GM08714 (cell line): ENCODE data around the gene KCNA4.
"Not testable (repeated sequence)": the region's sequence is repeated elsewhere in the genome, so short reads cannot be mapped to it uniquely, and the experiment has no call there.

Experiments
- H3K4me3 ChIP-seq: fragments of 200-500 bp; sonication (Bioruptor generic); 2 replicates; pipeline ENCODE4 v1.5.1; 2014; ENCODE audit warnings: mild to moderate bottlenecking, low read length, inconsistent platforms
- ZNF274 ChIP-seq: IDR thresholded peaks from 2 replicates; pipeline ENCODE4 v1.6.1; 2012; ENCODE audit warnings: mild to moderate bottlenecking, low read depth, low read length

Gene KCNA4

DNA sequence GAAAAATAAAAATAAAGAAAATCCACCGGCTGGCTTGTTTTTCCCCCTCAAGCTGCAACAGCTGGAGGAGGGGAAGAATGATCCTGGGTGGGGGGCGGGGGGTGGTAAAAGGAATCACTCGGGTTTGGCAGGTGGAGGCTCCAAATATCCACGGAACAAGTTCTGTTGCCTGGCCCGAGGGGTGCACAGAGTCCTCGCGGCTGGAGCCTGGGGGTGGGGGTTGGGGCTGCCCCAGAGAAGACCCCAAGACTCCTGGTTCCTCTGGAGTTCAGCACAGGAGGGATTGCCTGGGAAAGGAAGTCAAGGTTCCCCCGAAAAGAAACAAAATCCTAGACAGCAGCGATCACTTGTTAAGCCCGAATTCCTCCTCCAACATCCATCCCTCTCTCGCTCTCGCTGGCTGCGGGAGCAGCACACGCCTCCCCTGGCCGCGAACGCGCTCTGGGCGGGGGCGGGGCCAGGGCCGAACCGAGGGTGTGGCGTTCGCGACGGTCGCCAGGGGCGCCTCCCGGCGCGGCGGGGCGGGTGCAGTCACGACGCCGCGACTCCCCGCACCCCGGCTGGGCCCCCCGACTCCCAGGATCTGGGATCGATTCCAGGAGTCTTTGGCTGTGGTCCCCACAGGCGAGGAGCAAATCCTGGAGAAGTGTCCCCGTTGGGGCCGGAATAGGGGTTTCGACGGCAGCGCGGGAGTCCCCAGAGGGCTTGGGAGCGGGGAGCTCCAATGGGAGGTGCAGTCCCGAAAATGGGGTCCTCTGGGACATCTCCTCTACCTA is at the start of gene KCNA4:
TSS of gene KCNA4 (minus strand) at position 443 of the 776 bp plus-strand sequence. CDS start 4,352 bp downstream, outside the sequence.
- H3K4me3 ChIP-seq, result no peak within 1 kb of the TSS
- no peak for TF ChIP-seq ZNF274

DNA sequence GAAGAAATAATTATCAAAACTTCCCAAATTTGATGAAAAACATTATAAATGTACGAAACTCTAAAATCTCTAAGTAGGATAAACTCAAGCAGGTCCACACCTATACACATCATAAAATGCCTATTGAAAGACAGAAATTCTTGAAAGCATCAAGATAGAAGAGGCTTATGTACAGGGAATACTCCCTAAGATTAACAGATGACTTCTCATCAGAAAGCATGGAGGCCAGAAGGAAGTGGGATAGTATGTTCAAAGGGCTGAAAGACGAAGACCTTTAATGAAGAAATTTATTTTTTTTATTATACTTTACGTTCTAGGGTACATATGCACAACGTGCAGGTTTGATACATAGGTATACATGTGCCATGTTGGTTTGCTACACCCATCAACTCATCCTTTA is 45.3 kb upstream of the KCNA4 start:
- H3K4me3 ChIP-seq, result no peak overlapping the region
- no peak for TF ChIP-seq ZNF274

DNA sequence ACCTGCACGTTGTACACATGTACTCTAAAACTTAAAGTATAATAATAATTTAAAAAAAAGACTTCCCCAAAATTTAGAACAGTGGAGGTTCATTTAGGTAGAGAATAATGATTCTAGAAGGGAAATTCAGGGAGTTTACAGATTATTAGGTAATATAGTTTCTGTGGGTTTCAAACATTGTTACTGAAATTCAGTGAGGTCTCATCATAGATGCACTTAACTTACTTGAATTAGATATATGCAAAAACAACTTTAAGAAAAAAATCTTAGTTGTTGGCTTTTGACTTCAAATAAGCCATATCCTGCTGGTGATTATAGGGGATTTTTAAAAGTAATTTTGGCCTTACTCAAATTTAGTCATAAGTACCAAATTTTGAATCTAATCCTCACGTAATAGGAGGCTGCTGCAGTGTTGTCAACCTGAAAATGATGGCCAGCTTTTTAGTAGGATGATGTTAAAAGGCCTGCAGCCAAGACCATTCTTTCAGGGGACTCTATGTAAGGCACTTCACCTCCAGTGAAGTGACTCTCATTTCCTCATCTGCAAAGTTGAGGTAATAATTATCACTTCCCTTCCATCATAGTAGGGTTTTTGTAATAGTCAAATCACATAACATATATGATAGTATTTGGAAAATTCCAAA is 42.5 kb upstream of the KCNA4 start:
- no peak overlapping the region for H3K4me3 ChIP-seq
- no peak for TF ChIP-seq ZNF274

DNA sequence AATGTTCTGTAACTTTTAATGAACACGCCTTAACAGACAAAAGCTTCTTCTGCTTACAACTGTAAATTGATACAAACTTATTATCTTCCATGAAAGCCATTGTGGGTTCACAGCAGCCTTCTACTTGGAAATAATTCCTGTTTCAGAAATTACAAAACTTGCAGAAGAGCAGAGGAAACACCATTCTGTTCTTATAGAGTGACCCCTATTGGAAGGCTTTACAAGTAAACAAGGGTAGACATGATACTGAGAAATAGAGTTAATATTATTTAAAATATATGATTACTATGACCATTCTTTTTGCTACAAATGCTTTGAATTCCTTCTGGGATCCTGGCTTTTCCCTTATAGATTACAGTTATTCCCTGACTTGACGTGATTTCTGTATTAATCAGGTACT is 32.4 kb upstream of the KCNA4 start:
- no peak for TF ChIP-seq ZNF274
- no peak overlapping the region for H3K4me3 ChIP-seq

DNA sequence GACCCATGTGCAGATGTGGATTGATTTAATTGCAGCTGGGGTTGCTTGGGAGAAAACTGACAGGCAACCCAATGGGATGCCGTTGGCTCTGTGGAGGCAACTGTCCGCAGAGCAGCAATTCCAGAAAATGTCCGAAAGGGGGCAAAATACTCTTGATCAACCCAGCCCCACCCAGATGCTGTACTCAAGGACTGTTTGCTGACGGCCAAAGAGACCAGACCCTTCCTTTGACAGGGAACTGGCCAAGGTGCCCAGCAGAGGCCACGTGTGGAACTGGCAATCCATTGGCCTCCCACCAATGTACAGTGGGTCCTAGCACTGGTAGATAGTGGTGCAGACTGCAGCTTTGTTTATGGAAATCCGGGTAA is 29.7 kb upstream of the KCNA4 start:
- no peak for TF ChIP-seq ZNF274

DNA sequence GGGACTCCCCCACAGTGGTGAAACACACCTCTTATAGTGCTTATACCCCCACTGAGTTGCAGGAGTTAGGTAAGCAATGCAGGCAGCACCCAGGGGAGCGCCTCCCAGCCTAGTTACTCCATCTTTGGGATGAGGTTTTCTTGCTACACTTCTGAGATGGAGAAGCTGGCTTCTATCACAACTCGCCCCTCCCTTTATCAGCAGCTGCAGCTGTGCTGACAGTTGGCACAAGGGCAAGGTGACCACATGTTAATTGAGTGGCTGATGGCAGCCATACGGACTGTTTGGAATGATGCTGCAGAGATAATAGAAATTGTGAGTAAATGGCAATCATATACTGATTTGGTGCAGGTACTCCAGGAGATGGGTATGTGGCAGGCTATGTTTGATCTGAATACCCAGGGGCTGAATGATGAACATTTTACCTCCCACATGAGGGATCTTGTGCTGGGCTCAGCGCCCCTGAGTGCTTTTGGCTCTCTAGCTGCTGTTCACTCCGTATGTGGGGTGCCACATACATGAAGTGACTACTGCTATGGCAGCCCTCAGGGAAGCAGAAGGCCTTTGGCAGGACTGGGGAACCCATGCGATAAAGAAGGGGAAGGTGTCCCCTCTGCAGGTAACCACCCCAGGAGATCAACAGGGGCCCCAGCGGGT is 29.2 kb upstream of the KCNA4 start:
- TF ChIP-seq ZNF274, result no peak
- H3K4me3 ChIP-seq, result no peak overlapping the region

More for the DNA sequence above, 29.7 kb upstream of the KCNA4 start:
- H3K4me3 ChIP-seq, result no peak overlapping the region

DNA sequence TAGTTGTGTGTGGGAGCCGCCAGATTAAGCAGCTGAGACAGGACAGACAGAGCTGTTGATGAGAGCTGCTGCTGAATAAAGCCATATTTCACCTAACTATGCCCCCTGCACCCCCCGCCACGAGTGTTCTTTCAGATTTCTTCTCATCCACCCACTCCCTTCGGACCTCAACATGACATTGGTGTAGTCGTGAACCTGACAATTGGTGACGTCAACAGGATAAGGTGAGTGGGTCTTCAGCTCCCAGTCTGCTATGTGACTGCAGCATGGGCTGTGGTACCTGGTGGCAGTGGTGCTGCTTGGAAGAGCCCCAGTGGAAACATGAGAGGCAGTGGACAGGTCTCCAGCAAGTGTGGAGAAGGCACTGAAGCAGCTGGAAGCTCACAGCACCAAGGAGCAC is 28.3 kb upstream of the KCNA4 start:
- TF ChIP-seq ZNF274, result no peak
- H3K4me3 ChIP-seq, result no peak overlapping the region

DNA sequence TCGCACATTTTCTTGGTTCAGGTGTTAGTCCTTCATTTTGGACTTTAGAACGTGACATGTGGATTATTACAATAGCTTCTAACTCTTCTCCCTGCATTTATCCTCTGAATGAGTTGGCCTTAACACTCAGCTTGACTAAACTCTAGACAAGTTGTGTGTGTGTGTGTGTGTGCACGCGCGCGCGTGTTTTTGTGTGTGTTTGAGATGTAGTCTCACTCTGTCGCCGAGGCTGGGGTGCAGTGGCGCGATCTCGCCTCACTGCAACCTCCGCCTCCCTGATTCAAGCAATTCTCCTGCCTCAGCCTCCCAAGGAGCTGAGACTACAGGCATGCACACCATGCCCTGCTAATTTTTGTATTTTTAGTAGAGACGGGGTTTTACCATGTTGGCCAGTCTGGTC is 24.3 kb upstream of the KCNA4 start:
- H3K4me3 ChIP-seq, result no peak overlapping the region
- no peak for TF ChIP-seq ZNF274

DNA sequence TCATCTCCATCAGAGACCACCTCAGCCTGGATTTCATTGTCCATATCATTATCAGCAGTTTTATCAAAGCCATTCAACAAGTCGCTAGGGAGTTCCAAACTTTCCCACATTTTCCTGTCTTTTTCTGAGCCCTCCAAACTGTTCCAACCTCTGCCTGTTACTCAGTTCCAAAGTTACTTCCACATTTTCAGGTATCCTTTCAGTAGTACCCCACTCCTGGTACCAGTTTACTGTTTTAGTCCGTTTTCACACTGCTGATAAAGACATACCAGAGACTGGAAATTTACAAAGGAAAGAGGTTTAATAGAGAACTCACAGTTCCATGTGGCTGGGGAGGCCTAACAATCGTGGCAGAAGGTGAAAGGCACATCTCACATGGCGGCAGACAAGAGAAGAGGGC is 17.9 kb upstream of the KCNA4 start:
- H3K4me3 ChIP-seq, result not testable (repeated sequence)

DNA sequence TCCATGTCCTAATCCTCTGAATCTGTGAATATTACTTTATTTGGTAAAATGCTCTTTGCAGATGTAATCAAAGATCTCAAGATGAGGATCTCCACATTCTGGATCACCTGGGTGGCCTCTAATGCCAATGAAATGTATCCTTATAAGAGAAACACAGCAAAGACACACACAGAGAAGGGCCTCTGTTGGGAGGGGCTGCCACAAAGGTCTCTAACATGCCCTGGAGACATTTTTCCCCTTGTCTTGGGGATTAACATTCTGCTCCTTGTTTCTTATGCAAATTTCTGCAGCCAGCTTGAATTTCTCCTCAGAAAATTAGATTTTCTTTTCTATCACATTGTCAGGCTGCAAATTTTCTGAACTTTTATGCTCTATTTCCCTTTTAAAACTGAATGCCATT is 17.3 kb upstream of the KCNA4 start:
- H3K4me3 ChIP-seq, result not testable (repeated sequence)

DNA sequence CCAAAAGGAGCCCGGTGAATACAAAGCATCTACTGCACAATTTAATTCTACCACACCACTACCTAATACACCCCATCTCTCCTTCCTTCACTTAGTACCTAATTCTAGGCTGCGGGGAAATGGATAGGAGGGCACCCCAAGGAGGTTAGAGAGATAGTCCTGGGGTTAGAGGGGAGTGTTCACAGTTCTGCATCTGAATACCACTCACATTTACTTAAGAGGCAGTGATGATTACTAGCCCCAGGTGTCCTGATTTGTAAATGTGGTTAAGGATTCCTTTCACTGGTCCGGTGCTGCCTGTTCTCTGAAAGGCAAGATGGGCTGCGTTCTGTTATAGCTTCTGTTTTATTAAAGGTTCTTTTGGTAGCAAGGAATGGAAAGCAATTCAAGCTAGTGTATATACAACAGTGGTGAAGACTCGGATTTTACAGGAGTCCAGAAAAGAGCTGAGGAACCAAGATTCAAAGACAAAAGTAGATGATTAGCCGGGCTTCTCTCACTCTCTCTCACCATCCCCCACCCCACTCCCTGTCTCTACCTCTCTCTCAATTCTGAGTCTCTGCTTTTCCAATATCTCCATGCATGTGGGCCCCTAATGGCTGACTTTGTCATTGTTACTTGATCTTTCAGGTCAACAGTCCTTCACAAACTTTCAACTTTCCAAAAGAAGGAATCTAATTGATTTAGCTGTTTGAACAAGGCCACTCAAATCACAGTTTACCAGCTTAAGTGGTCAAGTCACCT is 8.7 kb upstream of the KCNA4 start:
- no peak overlapping the region for H3K4me3 ChIP-seq
- no peak for TF ChIP-seq ZNF274

DNA sequence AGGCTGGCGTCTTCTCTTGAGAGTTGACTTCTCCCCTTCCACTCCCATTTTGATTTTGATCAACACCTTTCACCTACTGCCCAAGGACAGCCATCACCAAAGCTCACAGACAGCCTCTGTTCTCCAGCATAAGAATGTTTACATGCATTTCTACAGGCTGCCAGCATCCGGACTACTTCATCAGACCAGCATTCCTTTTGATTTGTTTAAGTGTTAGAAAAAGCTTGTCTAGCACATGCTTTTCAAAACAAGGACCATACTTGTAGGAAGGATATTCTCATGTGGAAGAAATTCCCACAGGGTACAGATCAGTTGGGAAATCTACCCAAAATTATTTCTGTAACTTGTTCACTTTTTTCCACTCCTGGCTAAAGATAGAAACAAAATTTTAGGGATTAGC is 6.2 kb upstream of the KCNA4 start:
- TF ChIP-seq ZNF274, result no peak
- no peak overlapping the region for H3K4me3 ChIP-seq

DNA sequence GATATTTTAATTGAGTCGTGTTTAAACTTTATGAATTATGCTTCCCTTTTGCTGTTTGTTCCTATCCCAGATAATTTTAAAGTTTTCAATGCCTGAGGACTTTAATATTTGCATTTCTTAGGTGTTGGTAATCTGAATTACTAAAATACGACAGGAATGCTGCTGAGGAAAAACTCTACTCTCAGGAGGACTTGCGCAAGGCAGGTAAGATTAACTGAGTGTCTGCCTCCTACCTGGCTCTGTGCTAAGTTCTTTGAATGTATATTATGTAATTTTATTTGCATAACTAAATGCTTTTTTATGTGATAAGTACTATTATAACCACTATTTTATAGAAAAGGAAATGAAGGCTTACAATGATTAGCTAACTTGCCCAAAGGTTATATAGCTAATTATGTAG is 2.7 kb upstream of the KCNA4 start:
- no peak for TF ChIP-seq ZNF274
- H3K4me3 ChIP-seq, result no peak overlapping the region

DNA sequence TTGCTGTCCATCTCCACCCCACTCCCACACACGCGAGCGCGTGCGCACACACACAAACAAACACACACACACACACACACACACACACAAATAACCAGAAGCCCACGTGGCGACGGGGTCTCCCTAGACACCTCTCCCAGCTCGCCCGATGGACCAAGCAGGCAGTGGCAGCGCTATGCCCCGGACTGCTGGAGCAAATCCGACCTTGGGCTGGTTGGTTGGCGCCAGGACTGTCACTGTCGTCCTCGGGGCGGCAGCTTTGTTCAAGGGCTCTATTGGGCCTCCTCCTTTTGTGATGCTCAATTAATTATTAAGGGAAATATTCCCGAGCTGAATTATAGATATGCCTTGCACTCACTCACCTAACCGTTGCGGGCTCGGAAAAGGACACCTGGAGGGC is 1.7 kb upstream of the KCNA4 start:
- H3K4me3 ChIP-seq, result no peak overlapping the region
- no peak for TF ChIP-seq ZNF274

DNA sequence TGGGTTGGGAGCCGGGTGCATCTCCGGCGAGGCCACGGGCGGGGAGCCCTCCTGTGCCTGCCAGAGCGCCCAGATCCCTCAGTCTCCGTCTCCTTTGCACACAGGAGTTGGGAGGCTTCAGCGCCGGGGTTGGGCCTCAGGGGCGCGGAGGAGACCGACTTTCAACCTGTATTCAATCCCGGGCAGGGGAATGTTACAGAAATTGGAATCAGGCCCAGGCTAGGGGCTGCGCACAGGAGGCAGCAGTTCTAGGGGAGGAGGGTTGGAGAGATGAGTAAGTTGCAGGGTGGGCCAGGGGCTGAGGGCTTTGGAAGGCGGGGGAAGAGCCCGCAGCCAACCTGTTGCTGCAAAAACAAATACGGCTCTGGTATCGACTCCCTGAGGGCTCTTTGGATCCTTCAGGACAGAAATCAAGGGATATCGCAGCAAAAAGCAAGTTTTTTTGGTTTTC is 640 bp upstream of the KCNA4 start:
- H3K4me3 ChIP-seq, result no peak overlapping the region

More for the DNA sequence above, 640 bp upstream of the KCNA4 start:
- TF ChIP-seq ZNF274, result no peak
